GM12874 (cell line): ENCODE results near the gene VDR.
A peak's percentile ranks its signal among the peaks of the same experiment; 100 is the strongest.

Experiments
- TF ChIP-seq, protein P1 (sequence below): IDR thresholded peaks from 2 replicates; pipeline ENCODE4 v1.5.1; 2011; ENCODE audit warnings: low read depth, mild to moderate bottlenecking, control low read depth, low read length, moderate library complexity; ENCODE audit not compliant: insufficient read depth

The VDR gene

DNA sequence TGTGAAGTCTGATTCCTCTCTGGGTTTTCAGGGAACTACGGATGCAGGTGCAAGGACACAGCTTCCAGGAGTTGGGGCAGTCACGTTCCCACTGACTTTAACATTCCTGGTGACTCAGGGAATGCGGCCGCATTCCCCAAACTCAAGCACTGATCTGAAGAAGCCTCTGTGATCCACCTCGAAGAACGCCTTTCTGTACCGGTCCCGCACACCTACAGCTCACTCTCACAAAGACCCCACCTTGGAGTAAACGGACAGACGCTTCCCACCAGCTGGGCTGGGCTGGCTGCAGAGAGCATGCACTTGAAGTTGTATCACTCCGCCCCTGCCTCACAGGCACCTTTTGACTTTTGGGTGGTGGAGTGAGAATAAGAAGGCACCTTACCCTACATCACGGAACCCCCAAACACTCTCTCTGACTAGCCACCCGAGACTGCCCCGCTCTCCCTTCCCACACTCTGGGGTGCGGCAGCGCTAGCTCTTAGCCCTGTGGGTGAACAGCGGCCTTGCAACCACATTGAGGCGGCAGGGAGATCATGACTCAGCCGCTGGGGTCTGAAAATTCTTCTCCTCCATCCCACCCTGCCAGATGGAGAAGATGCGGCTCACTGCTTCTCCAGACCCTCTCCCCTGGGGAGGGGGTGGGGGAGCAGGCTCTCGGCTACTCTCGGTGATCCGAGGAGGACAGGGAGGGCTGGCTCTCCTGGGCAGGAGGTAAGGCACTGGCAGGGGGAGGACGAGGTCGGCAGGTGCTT lies 61.4 kb downstream of the VDR start:
- TF ChIP-seq, protein P1, sequence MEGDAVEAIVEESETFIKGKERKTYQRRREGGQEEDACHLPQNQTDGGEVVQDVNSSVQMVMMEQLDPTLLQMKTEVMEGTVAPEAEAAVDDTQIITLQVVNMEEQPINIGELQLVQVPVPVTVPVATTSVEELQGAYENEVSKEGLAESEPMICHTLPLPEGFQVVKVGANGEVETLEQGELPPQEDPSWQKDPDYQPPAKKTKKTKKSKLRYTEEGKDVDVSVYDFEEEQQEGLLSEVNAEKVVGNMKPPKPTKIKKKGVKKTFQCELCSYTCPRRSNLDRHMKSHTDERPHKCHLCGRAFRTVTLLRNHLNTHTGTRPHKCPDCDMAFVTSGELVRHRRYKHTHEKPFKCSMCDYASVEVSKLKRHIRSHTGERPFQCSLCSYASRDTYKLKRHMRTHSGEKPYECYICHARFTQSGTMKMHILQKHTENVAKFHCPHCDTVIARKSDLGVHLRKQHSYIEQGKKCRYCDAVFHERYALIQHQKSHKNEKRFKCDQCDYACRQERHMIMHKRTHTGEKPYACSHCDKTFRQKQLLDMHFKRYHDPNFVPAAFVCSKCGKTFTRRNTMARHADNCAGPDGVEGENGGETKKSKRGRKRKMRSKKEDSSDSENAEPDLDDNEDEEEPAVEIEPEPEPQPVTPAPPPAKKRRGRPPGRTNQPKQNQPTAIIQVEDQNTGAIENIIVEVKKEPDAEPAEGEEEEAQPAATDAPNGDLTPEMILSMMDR: no peak

DNA sequence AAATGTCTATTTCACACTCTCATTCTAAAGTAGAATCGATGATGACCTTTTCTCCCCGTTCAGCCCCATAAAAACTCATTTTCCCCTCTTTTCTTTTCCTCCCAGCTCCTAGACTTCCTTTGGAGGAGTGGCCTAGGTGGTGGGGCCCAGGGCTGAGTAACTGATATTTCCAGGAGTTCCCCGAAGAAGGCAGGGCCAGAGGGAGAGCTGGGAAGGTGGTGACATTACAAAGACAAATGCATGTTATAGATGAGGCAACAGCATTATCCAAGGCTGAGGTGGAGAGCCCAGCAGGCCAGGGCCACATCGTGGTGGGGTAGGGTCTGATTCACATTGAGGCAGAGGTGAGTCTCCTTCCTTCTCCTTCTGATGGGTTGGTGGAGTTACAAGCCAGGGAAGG lies 62.9 kb downstream of the VDR start:
- TF ChIP-seq, protein P1: no peak

DNA sequence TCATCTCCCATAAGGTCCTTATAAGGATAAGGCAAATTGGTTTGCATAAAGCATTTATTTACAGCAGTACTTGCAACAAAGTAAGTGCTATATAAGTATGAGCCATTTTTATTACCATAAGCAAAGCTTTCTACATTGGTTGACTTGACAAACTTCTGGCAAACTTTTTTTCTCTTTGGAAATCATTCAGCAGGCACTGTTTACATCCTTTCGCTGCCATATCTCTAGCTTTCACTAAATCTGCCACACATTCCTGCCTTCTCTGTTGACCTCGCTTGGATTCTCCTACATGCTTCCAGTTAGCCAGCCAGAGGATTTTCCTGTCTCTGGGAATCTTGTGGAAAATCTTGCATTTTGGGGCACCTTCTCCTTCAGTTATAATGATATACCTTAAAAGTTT lies 63.3 kb downstream of the VDR start:
- TF ChIP-seq, protein P1: no peak

DNA sequence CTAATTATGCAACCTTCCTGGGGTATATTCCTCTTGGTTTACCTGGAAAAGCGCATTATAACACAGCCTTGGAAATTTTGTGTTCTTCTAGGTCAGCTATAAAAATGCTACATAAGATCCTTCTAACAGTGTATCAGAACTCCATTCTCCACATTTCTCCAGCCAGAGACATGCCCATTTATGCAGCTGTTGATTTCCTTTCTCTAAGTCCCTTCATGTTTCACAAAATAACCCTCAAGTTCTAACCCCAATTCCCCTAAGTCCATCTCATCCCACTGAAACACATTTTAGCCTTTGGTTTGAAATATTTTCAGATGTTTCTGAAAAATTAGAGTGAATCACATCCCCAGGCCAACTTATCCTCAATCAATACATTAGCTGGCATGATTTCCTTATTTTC lies 64.2 kb downstream of the VDR start:
- TF ChIP-seq, protein P1: no peak

DNA sequence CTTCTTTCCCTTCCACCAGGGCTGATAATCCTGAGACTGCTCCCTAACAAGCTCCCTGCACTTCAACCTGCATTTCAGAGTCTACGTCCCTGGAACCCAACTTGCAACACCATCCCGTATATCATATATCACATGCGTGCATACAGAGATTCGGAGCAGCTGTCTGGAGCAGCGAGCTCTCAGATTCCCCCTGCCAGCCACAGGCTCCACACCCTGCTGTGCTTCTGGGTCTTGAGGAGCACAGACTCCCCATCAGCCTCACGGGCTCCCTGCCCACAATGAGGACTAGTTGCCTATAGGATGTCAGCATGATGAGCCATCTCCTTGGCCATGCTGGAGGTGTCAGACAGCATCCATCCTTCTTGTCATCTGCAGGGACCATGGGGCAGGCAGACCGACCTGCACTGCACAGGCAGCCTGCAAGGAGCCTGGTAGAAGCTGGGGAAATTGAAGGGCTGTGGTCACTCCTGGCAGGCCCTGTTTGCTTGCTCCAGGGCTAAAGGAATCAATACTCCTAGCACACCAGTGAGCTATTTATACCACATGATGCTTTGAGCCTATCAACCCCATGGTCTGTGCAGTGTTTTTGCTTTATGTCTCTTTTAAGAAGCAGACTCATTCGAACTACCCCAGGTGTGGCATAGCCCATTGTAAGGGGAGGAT lies 65.4 kb downstream of the VDR start:
- TF ChIP-seq, protein P1: no peak

DNA sequence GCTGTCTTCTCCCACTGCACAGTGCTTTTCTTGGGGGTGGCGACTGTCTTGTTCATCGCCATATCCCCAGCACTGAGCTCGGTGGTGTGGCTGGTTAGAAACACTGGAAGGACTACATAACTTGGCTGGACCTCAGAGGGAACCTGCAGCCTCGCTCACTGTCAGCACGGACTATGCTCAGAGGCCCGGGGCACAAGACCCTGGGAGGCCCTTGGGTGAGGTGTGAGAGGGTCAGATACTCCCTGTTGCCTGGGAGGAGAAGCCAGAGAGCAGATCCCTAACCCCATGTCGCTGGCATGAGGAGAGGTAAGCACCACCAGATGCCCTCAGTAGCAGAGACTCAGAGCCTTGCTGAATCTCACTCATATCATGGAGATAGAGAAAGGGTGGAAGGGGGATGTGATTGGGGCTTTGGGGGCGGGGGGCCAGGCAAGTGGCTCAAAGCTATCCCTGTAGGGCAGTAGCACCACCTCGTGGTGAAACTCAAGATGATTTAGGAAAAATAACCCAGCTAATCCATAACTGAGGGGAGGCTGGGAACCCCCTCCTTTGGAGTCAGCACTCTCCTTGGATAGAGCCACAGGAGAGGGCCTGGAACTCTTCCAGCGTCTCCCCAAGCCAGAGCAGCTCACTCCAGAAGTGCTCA lies 66.4 kb downstream of the VDR start:
- TF ChIP-seq, protein P1: peak; percentile 33; the same call in 1 of the 2 replicates
